ENCODE results near the gene MYLK.

MYLK gene

DNA sequence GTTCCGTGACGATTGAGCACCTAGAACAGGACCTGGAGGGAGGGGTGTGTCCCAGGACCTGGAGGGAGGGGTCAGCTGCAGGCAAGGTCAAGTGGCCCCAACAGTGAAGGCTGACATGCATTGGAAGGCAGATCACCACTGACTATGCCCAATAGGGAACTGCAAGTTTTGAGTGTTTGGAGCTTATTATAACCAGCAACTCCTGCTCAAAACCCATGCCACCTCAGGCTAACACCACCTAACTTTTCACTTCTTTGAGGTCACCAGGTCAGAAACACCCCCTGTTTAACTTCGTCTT is 93.1 kb downstream of the MYLK start:
- DNase-seq (ENCODE audit: low read depth) = no peak

DNA sequence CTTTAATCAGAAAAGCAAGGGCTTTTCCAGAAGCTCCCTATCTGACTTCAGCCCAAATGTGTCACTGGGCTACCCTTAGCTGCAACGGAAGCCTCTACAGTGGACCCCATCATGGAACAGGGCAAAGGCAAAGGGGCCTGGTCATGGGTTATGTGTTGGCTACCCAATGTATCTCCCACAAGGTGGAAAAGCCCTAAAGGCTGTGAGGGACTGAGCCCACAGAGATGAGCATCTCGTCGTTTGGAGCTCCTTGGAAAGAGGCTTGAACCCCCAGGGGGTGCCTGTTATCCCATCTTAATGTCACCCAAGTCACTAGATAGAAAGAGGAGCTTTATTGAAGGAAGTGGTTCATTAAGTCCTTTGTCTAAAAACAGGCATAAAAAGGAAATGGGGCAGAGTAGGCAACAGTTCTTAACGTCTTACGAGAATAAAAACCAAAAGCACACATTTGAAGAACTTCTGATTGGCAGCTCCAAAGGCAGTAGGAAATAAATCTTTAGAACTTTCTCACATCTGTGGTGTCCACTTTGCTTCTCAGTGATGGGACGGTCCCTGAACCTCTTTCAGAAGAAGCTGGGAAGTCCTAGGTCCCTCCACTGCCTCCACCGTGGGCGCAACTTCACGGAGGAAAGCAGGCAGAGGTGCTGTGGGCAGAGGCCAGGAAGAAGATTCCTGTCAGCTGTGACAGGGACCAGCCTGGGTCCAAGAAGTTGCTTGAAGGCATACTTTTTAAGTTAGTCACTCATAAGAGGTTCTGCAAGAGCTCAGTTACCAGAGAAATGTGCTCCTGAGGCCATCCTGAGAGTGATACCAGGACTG is 93.7 kb downstream of the MYLK start:
- DNase-seq (ENCODE audit: low read depth) = no peak

- no peak for DNase-seq (ENCODE audit: low read depth)
Measured at GRCh38 chr3:123789760-123790159, 94.4 kb downstream of the MYLK start.

GRCh38 chr3:123789160-123789559 is 95.0 kb downstream of the MYLK start:
- DNase-seq (ENCODE audit: low read depth) = no peak

DNA sequence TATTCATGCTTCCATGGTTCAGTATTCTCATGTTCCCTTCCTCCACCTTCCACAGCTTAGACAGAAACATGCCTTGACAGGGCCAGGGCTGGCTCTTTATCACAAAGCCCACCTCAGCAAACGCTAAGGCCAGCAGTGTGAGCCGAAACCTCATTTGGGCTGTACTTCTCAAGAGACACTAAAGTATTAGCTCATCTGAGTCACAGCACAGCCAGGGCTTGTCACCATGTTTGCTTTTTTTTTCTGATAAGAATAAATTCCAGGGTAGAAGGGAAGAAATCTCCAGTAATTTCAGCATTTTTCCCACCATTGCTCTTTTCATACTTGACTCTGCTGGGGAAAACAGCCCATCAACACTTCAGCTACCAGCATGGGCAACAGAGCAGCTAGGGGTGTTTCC is 95.4 kb downstream of the MYLK start:
- no peak for DNase-seq (ENCODE audit: low read depth)

- DNase-seq (ENCODE audit: low read depth) = no peak
Measured at GRCh38 chr3:123787133-123787532, 97.0 kb downstream of the MYLK start.

- no peak for DNase-seq (ENCODE audit: low read depth)
Measured at GRCh38 chr3:123785602-123786001, 98.5 kb downstream of the MYLK start.

- DNase-seq (ENCODE audit: low read depth) = no peak
Measured at GRCh38 chr3:123783811-123784210, 100.3 kb downstream of the MYLK start.

- DNase-seq (ENCODE audit: low read depth) = no peak
Measured at GRCh38 chr3:123783050-123783689, 101.0 kb downstream of the MYLK start.

DNA sequence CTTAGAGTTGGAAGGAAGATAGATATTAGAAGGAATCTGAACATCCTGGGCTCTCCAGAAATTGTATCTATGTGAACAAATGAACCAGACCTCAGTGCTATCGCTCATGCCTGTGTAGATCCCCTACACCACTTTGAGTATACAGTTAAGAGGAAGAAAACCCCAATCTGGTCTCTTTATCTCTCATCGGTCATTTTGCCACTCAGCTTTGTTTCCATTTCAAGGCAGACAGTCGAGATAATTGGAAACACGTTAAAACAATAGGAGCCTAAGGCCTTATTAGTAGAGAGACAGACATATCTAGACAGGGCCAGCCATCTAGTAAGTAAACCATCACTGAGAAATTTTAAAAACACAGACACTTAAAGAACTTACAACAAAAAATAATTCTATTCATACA is 101.6 kb downstream of the MYLK start:
- DNase-seq (ENCODE audit: low read depth) = no peak

- no peak for DNase-seq (ENCODE audit: low read depth)
Measured at GRCh38 chr3:123781571-123782275, 102.4 kb downstream of the MYLK start.

DNA sequence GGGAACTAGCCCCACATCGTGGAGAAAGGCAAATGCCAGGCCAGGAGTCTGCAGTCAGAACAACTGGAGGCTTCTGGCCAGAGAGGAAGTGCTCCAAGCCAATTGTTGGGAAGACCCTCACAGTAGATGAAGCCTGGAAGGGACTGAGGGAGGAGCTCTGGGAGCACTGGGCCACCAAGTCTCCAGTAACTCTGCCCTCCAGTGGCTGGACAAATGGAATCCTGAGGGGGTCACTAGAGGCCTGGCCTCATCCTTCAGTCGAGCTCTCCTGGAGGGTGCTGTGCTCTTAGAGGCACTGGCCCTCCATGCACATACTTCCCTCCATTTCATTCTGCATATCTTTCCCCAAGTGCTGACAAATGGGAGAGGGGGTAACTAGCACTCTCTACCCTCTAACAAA is 103.0 kb downstream of the MYLK start:
- DNase-seq (ENCODE audit: low read depth) = no peak

DNA sequence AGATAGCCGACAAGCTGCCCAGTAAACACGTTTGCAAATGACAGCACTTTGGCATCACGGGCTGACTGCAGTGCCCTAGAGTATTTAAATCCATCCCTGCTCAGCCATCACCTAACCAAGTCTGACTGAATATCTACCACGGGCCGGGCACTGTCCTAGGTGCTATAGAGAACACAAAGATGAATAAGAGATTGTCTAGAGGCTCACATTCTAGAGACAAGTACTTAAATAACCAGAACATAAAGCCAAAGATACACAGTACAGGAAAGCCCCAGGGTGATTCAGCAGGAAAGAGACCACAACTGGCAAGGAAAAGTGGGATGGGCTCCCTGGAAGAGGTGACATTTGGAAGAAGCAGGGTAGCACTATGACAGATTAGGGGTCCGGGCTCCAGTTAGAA is 103.5 kb downstream of the MYLK start:
- no peak for DNase-seq (ENCODE audit: low read depth)

- DNase-seq (ENCODE audit: low read depth) = no peak
Measured at GRCh38 chr3:123779655-123780231, 104.4 kb downstream of the MYLK start.

DNA sequence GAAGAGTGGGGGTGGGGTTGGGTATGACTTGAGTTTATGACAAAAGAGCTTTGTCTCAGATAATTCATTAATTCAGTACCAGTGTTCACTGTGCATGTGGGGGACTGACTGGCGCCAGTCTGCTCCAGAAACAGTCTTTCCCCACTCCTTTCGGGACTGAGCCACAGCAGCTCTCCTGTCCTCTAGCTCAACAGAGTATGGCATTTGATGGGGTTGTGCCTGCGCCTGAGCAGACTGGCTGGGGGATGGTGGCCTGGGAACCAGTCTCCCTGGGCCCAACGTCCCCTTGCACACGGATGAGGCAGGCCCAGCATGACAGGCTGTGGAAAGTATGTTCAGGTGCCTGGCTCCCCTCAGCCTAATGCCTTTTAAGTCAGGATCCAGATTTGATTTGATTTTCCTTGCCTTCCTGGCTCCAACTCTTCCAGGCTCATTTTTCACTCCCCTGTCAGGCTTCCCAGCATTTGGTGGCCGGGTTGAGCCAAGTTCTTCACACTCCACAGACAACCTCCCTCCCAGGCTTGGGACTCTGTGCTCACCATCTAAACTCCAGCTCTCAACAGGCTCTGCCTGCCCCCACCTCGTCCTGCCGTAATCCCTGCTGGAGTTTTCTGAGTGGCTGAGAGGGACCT is 105.0 kb downstream of the MYLK start:
- no peak for DNase-seq (ENCODE audit: low read depth)

DNA sequence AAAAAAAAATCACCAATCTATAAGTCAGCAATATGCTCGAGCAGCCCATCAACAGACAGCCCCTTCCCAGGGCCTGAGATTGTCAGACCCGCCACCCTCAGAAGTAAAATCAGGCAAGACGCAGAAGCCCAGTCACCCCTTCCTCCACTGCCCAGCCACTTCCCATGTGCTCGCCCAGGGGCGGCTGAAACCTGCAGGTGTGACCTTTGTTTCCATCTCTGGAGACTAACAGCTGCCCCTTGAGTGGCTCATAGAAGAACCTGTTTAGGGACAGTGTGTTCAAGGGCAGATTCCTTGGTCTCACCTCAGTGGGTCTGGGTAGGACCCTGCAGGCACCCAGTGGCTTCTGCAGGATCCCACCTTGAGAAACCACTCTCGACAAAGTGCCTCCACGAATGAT is 105.6 kb downstream of the MYLK start:
- no peak for DNase-seq (ENCODE audit: low read depth)

- no peak for DNase-seq (ENCODE audit: low read depth)
Measured at GRCh38 chr3:123776071-123776782, 107.9 kb downstream of the MYLK start.

GRCh38 chr3:123774474-123774873 is 109.7 kb downstream of the MYLK start:
- DNase-seq (ENCODE audit: low read depth) = no peak

GRCh38 chr3:123773681-123774431 is 110.3 kb downstream of the MYLK start:
- no peak for DNase-seq (ENCODE audit: low read depth)

DNA sequence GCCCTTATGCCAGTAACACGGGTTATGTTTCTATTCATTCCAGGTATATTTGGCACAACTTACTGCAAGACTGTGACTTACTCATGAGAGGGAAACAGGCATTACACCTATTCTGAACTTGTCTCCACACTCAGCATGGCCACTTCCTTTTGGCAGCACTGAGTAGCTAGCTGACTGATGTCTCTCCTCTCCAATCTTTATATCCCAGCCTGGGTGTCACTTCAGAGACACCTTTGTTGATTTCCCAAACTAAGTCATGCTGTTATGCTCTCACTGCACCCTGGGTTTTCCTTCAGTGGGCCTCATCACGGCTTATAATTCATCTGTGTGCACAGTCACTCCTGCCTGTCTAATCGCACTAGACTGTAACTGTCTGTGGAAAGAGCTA is 114.8 kb downstream of the MYLK start:
- DNase-seq (ENCODE audit: low read depth) = no peak
